Right lobe of liver (tissue), 4 donors: ENCODE data around the gene PTBP1.

Experiments used
- CTCF ChIP-seq, 4 donors: fragments of 200-600 bp in 3 of 4; fragments of 450-650 bp in 1 of 4; IDR thresholded peaks; one replicate each; pipeline versions ENCODE4 v1.5.1 to v1.8.0; 2016 to 2022; ENCODE audit warnings: antibody characterized with exemption in 4 of 4, mild to moderate bottlenecking in 2 of 4
- POLR2A ChIP-seq: fragments of 450-650 bp; IDR thresholded peaks from one replicate; pipeline ENCODE4 v1.6.1; 2017; ENCODE audit warnings: antibody characterized with exemption, mild to moderate bottlenecking
- donor health status: DM: no; HTN: no; CAD: no.
- donor health status: DM: no; HTN: no; CAD: no.
- donor health status: DM: no; HTN: yes; CAD: no.

- TF ChIP-seq POLR2A (no peak), CTCF (IDR thresholded peaks at IDR 0.05) (no peak)
Measured at GRCh38 chr19:789701-790060, 7.6 kb upstream of the PTBP1 start.
